ENCODE data around the gene SP1. TPM values are rescaled to one million over a fixed set of nuclear protein-coding genes. Genes with fewer than 3 reads are reported as not detected.

SP1 gene
- total RNA-seq, 4 donors from 2014 or later, result 56.1 to 83.4 (median 67.8) TPM

DNA sequence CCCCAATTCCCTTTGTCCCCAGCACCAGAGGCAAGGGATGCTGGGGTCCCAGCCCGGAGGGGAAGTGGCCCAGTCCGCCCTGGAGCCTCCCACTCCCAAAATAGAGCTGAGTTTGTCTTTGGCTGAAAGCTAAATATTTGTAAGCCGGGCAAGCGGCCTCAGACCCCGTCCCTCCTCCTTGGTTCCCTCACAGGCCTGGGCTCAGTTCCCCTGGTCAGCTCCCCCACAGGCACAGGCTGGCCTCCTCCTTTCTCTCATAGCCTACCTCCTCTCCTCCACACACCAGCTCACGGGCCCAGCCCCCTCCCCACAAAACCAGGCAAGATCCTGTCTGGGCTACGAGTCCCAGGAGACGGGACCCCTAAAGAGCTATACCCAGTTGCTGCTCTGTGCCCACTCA lies 45.2 kb upstream of the SP1 start:
- DNase-seq, result no peak
- H3K4me3 ChIP-seq, result no peak overlapping the region
- no peak for TF ChIP-seq POLR2A (IDR thresholded peaks at IDR 0.05)
- TF ChIP-seq, protein P1, sequence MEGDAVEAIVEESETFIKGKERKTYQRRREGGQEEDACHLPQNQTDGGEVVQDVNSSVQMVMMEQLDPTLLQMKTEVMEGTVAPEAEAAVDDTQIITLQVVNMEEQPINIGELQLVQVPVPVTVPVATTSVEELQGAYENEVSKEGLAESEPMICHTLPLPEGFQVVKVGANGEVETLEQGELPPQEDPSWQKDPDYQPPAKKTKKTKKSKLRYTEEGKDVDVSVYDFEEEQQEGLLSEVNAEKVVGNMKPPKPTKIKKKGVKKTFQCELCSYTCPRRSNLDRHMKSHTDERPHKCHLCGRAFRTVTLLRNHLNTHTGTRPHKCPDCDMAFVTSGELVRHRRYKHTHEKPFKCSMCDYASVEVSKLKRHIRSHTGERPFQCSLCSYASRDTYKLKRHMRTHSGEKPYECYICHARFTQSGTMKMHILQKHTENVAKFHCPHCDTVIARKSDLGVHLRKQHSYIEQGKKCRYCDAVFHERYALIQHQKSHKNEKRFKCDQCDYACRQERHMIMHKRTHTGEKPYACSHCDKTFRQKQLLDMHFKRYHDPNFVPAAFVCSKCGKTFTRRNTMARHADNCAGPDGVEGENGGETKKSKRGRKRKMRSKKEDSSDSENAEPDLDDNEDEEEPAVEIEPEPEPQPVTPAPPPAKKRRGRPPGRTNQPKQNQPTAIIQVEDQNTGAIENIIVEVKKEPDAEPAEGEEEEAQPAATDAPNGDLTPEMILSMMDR (IDR thresholded peaks at IDR 0.05), result no peak
- no peak overlapping the region for H3K27ac ChIP-seq
- H3K4me1 ChIP-seq, result no peaks in the 10 kb centered on the region
- H3K27me3 ChIP-seq, result peaks cover 0 to 6% of the 10 kb centered on the region in 2 donors
- no peaks in the 10 kb centered on the region for H3K9me3 ChIP-seq
- H3K36me3 ChIP-seq, result no peaks in the 10 kb centered on the region

DNA sequence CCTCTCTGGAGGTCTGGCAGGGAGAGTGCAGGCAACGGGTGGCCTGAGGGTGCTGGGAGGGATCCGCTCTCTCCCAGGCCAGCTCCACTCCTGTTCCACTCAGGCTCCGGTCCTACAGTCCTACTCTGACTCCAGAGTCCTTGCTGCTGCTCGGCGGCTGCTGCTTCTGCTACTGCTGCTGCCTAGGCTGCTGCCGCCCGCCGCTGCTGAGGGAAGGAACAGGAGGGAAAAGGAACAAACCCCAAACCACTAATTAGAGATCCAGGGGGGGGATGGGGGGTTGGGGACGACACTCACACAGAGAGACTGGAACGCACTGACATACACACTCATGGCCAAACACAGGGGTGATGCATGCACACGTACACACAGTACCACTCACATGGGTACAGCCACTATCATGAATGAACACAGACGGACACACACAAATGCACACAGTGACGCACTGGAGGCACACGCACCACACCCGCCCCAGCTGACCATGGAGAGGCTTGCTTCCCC lies 43.7 kb upstream of the SP1 start, which contains the start of gene SP7:
TSS of gene SP7 (minus strand) at position 174 of the 501 bp plus-strand sequence. CDS start 708 bp downstream, outside the sequence.
- TF ChIP-seq, protein P1 (IDR thresholded peaks at IDR 0.05), result no peak
- no peak for TF ChIP-seq POLR2A (IDR thresholded peaks at IDR 0.05)
- Histone ChIP-seq H3K4me3 (no peak within 1 kb of the TSS), H3K4me1 (no peaks in the 10 kb centered on the region), H3K36me3 (no peaks in the 10 kb centered on the region), H3K9me3 (no peaks in the 10 kb centered on the region), H3K27me3 (peaks cover 0 to 6% of the 10 kb centered on the region in 2 donors), H3K27ac (no peak within 1 kb of the TSS)
- DNase-seq, result no peak

DNA sequence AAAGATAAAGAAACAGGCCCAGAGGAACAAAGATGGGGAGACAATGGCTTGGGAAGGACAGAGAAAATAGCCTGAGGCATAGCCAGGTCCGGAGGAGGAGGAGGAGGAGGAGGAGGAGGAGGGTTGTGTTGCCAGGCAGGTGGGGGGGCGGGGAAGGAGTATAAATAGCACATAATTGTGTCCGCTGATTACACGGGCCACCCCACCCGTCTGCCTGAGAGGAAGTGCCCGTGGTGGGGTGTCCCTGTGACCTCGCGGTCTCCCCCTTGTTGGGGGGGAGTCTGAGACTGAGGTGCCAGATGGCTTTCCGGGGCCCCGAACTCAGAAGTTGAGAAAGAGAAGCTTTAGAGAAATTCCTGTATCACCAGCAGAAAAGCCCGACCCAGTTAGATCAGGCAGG lies 42.0 kb upstream of the SP1 start:
- no peak for DNase-seq
- Histone ChIP-seq H3K4me1 (no peaks in the 10 kb centered on the region), H3K4me3 (no peak overlapping the region), H3K27me3 (peaks cover 0 to 6% of the 10 kb centered on the region in 2 donors), H3K27ac (no peak overlapping the region), H3K36me3 (no peaks in the 10 kb centered on the region), H3K9me3 (no peaks in the 10 kb centered on the region)
- TF ChIP-seq, protein P1 (IDR thresholded peaks at IDR 0.05), result no peak
- TF ChIP-seq POLR2A (IDR thresholded peaks at IDR 0.05), result no peak

DNA sequence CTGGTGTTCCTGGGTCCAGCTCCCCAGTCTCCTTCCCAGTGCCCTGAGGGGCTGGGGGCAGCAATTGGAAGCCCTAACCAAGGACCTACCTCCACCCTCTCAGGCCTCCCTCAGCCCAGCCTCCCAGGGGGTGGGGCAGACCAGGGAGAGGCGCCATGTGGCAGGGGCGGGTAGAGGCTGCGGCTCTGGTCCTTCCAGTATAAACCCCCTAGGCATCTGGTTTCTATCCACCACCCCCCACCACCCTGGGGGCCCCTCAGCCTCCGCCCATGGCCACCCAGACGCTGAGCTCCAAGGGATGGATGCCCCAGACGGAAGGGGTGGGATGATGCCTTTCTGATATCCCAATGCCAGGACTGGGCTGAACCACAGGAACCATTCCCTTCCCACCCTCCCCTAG lies 41.1 kb upstream of the SP1 start:
- no peak for DNase-seq
- Histone ChIP-seq H3K9me3 (no peaks in the 10 kb centered on the region), H3K27me3 (peaks cover 0 to 6% of the 10 kb centered on the region in 2 donors), H3K4me1 (no peaks in the 10 kb centered on the region), H3K4me3 (no peak overlapping the region), H3K27ac (no peak overlapping the region), H3K36me3 (no peaks in the 10 kb centered on the region)
- TF ChIP-seq POLR2A (IDR thresholded peaks at IDR 0.05), result no peak
- TF ChIP-seq, protein P1 (IDR thresholded peaks at IDR 0.05), result no peak

DNA sequence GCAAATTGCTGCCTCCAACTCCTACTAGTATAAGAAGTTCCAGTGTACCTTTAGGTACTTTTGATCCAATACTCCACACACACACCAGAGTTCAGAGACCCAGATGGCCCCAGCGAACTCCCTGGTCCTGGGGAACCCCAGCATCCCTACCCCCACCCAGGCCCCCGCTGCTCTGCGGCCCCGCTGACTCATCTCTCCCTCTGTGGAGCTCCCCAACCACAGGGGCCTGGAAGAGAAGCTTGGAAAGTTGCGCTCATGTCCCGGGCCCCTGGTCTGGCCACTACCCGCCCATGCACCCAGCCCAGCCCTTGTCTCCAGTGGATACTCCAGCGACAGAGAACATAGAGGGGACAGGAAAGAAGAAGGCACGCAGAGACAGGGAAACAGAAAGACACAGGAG lies 39.6 kb upstream of the SP1 start:
- Histone ChIP-seq H3K36me3 (no peaks in the 10 kb centered on the region), H3K27me3 (peaks cover 0 to 6% of the 10 kb centered on the region in 2 donors), H3K4me3 (no peak overlapping the region), H3K27ac (no peak overlapping the region), H3K9me3 (no peaks in the 10 kb centered on the region), H3K4me1 (peaks cover 0 to 8% (median 4%) of the 10 kb centered on the region in 4 donors)
- TF ChIP-seq, protein P1 (IDR thresholded peaks at IDR 0.05), result no peak
- TF ChIP-seq POLR2A (IDR thresholded peaks at IDR 0.05), result no peak
- no peak for DNase-seq

DNA sequence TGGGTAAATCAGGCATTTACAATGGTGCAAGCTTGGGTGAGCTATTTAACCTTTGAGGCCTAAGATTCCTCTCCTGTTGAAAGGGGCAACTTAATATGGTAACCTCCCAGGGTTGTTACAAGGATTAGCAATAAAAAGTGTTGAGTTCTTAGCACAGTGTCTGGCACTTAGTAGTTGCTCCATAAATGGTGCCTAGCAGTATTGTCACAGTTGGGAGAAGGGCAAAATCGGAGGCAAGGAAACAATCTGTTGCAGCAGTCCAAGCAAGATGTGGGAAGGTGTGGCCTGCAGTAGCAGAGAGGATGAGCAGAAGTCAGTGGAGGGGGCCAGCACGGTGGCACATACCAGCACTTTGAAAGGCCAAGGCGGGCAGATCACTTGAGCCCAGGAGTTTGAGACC lies 36.5 kb upstream of the SP1 start:
- H3K36me3 ChIP-seq, result no peaks in the 10 kb centered on the region
- no peak overlapping the region for H3K4me3 ChIP-seq
- H3K4me1 ChIP-seq, result peaks cover 0 to 11% (median 5%) of the 10 kb centered on the region in 4 donors
- no peaks in the 10 kb centered on the region for H3K9me3 ChIP-seq
- TF ChIP-seq POLR2A (IDR thresholded peaks at IDR 0.05), result no peak
- TF ChIP-seq, protein P1 (IDR thresholded peaks at IDR 0.05), result no peak
- H3K27ac ChIP-seq, result no peak overlapping the region
- no peak for DNase-seq
- H3K27me3 ChIP-seq, result peaks cover 0 to 5% of the 10 kb centered on the region in 2 donors
